NCI-H526 (cell line): ENCODE data around the gene PER1.

Source experiments
- DNase-seq, 2 experiments: peaks; one replicate each; lab custom pipeline; 2025; lab: John Stamatoyannopoulos, UW

PER1 gene

DNA sequence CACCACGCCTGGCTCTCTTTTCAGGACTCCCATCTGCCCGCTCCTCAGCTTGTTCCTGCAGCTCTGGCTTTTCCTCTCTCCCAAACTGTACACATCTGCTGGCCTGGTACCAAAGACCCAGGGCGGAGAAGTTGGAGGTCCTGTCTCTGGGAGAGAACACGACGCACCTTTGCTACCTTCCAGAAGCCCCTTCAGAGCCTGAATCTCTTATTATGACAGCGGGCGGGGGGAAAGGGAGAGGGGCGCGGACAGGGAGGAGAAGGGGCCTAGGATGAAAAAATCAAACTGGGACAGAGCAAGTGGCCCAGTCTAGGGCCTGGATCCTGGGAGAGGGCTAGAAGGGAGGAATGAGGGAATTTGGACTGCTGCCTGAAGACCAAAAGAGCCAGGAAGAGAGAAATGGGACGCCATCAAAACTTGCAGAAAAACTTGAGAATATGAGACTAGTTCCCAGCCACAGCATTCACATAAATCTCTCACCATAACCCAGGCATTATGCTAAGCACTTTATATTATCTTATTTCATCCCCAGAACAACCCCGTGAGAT is 2.5 kb upstream of the PER1 start:
- DNase-seq, result no peak

DNA sequence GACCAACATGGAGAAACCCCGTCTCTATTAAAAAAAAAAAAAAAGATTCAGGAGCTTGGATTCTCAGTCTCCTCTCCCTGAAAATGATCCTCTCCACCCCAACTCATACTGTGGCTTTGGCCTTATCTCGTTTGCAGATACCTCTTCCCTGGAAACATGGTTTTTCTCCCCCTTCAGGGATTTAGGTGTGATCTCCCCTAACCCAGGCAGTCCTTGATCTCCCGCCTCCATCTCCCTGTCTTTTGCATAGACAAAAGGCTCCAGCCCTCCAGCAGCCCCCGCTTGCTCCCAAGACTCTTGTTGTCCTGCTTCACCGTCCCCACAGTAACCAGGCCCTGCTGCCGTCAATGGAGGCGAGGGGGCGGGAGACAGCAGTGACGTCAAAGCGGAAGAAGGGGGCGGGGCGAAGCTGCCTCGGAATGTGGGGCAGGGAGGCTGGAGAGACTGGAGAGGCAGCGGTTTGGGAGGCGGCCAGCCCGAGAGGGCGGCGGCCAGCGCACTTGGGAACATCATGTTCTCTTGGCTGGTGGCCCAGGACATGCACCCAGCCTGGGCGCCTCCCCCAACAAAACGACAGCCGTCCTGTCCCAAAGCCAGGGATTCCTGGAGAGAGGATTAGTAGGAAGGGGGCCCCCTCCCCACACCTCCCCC is 1.9 kb upstream of the PER1 start:
- DNase-seq, result peak in 1 of 2 experiments; percentile 53

- no peak for DNase-seq
Measured at GRCh38 chr17:8153525-8153956, 1.3 kb upstream of the PER1 start.

DNA sequence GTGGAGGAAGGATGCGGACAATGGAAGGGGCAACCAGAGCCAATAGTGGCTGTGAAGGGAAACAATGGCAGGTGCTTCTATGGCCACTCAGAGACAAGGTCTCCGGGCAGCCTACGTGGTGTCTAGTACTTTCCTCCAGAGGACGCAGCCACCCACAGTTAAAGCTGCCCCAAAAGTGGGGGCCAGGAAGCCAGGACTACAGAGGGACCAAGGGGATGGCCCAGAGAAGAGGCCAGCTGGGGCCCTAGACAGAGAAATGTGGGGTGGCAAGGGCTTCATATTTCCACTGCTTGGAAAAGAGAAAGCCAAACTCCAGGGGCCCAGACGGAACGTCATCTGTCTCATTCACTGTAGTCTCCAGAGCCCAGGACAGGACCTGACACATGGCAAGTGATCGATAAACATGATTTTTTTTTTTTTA is 837 bp upstream of the PER1 start:
- no peak for DNase-seq

- DNase-seq, result peak in 1 of 2 experiments; percentile 26
Measured at GRCh38 chr17:8151641-8152111, 528 bp downstream of the PER1 start.

GRCh38 chr17:8151120-8151640 is 1.0 kb downstream of the PER1 start:
- DNase-seq, result peak in 1 of 2 experiments; percentile 69

- no peak for DNase-seq
Measured at GRCh38 chr17:8150194-8151119, 1.7 kb downstream of the PER1 start.

DNA sequence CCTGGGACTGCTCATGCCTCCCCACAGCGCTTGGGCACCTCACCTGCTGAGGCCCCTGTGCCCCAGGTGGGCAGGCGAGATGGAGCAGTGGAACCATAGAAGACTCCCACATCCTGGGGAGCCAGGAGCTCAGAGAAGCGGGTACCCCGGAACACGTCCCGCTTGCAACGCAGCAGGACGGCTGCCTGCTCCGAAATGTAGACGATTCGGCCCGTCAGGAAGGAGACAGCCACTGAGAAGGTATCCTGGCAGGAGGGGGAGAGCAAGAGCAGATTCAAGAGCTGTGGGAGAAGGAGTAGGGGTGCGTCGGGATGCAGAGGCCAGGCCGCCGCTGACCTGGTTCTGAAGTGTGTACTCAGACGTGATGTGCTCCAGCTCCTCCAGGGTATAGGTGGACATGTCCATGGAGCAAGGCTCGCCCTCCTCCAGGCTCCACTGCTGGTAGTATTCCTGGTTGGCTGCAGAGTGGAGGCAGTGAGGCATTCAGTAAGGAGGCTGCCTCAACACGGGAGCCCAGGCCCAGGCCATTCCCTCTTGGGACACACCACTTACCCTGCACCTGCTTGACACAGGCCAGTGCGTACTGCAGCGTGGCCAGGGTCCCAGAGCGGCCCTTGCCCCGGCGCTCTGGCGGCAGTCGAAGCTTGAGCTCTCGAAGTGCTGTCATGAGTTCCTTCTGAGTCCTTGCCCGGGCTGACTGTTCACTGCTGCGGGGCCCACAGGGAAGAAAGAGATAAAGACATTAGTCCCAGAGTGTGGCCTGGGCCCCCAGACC is 2.6 kb downstream of the PER1 start:
- no peak for DNase-seq

GRCh38 chr17:8148560-8148959 is 3.6 kb downstream of the PER1 start:
- no peak for DNase-seq

DNA sequence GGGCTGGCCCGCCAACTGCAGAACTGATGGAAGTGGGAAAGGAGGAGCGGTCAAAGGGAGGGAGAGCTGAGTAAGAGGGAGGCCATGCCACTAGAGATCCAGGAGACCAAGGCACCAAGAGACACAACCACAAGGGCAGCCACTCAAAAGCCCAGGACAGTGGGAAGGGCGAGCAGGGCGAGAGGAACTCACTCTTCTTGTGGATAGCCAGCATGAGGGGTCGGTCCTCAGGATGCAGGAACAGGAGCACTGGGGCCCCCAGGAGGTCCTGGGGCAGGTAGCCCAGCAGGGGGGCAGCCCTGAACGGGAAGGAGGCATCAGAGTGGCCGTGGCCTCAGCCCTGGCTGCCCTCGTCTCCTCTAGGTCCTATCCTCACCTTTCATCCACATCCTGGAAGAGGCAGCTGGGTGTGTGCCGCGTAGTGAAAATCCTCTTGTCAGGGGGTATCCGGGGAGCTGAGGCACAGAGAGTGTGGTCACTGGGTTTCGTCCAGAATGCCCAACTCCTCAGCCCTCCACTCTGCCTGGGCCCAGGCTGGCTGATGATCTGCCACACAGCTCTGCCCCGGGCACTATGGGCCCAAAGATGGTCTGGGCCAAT is 4.3 kb downstream of the PER1 start:
- DNase-seq, result no peak

GRCh38 chr17:8147141-8147804 is 4.9 kb downstream of the PER1 start:
- no peak for DNase-seq

- DNase-seq, result no peak
Measured at GRCh38 chr17:8146381-8147140, 5.6 kb downstream of the PER1 start.

- no peak for DNase-seq
Measured at GRCh38 chr17:8145811-8146210, 6.4 kb downstream of the PER1 start.

DNA sequence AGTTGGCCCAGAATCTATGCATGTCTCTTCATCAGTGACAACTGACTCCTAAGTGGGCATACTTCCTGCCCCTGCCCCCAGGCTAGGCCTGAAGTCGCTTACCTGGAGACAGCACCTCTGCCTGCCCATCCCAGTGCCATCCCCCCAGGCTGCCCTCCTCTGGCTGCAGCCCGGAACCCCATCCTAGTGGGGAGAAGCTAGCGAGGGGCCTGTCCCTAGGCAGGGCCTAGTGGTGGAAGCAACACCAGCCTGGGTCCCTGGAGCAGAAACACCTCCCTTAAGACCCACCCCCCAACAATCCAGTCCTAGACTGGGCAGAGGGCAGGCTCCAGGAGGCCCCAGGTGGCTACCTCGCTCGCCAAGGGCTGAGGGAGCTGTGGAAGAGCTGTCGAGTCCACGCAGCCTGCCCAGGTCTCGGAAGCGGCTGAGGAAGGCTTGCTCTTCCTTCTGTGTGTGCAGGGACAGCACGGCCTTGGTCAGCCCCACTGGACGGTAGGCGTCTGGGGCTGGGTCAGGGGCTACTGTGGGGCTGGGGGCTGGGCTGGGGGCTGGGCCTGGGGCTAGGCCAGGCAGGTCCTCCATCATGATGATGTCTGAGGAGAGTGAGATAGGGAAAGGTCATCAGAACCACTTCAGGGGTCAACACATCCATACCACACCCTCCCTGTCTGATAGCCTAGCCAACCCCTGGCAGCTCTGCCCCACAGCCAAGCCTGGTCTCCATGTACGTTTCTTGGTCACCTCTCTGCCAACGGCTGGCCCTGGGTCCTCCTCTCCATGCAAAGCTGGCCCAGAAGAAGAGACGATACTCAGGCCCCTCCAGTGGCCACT is 7.6 kb downstream of the PER1 start:
- no peak for DNase-seq

- no peak for DNase-seq
Measured at GRCh38 chr17:8143581-8144400, 8.4 kb downstream of the PER1 start.

DNA sequence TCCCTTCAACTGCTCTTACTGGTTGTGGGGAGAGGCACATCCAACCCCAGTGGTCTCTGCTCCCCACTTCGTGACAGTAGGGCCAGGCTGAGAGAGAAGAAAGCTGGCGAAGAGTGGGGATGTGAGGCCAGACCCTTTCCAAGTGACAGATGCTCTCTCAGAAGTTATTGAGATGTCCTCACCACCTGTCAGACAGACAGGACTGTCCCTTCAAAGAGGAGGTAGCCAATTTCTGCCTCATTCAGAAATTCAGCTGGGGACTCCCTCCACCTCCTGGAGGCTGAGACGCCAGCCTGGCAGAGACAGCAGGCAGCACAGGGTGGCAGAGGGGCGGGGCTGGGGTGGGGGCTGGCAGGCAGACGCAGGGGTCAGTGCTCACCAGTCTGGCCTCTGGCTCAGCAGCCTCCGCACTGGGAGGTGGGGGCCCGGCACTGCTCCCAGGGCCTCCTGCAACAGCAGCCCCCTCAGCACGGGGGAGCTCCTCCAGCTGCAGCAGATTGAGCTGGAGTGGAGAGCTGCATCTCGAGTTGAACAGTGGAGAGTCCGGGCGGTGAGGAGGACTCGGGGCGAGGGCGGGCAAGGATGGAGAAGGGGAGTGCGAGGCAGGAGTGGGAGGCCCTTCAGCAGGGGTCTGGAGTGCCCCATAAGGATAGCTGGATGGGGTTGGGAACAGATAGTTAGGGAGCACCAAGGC is 9.2 kb downstream of the PER1 start:
- no peak for DNase-seq

DNA sequence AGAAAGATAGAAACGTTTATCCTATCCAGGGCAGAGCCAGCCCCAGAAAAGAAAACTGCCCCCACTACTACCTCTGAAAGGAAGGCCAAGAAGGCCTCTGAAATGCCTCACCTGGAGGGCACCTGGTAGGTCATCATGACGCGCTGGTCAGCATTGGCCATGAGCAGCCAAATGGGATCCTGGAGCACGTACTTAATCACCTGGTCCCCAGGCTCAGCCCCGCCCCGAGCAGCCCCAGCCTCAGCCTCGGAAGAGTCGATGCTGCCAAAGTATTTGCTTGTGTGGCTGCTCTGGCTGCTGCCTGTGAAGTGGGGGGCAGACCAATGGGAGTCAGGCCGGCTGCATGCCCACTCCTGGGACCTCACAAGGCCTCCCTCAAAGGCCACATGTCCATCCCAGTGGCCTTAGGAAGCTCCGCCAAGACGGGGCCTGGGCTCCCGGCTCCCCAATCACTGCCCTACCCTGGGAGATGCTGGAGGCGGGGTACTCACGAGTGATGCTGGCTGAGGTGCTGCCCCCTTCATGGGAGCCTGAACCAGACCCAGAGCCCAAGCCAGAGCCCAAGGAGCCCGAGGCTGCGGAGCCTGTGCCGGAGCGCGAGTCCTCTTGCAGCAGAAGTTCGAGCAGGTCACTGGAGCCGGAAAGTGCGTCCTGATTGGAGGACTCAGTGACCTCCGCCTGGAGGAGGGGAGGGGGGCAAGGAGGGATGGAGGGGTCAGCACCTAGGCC is 9.9 kb downstream of the PER1 start:
- DNase-seq, result no peak
